Mucosa of gallbladder (tissue), 1 donor: Measurements from ENCODE around the gene TCEAL5. TPM values are rescaled to one million over a fixed set of nuclear protein-coding genes. Genes with fewer than 3 reads are reported as not detected.
"Not testable (repeated sequence)": the region's sequence is repeated elsewhere in the genome, so short reads cannot be mapped to it uniquely, and the experiment has no call there.

Experiments used
- DNase-seq: peaks from one replicate; pipeline ENCODE4 v3.0.0-alpha.2; 2020; ENCODE audit warnings: low spot score
- total RNA-seq: library from RNA; stranded (reverse); gene quantifications from one replicate; pipeline ENCODE4 v1.2.1, GENCODE V29; 2021
- donor health status: DM: no; HTN: no; CAD: no.

The TCEAL5 gene
- total RNA-seq, 1 donor from 2014 or later, result 0.17 TPM

DNA sequence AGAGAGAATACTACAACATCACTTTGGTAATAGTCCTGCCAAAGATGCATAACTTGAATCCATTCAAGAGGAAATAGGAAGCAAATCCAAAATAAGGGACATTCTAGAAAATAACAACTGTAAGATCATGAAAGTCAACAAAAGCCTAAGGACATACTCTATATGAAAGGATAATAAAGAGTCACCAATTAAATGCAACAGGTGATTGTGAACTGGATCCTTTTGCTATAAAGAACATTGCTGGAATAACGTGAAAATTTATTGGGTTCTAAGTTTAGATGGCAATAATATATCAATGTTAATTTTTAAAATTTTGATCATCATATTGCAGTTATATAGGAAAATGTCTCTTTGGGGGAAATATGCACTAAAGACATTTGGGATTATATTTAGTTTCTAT lies 41.7 kb downstream of the TCEAL5 start:
- DNase-seq, result no peak

DNA sequence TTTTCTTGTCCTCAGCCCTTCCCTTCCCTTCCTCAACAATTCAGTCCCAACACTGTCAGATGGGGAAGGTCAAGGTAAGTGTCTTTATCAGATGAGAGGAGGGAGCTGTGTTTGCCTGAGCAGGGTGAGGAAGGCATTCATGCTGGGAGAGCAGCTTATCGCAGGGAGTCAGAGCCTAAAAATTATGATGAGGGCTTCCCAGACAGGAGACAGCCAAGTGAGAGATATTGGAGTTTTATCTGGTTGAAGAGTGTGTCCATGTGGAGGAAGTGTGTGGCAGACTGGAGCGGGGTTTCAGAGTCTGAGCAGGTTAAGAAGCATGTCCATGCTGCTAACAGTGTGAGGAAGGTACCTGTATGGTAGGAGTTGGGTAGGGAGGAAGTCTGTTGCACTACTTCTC lies 43.3 kb downstream of the TCEAL5 start:
- no peak for DNase-seq

DNA sequence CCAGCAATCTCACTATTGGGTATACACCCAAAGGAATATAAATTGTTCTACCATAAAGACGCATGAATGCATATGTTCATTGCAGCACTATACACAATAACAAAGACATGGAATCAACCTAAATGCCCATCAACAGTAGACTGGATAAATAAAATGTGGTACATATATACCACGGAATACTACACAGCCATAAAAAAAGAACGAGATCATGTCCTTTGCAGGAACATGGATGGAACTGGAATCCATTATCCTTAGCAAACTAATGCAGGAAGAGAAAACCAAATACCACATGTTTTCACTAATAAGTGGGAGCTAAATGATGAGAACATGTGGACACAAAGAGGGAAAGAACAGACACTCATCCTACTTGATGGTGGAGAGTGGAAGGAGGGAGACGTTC lies 50.6 kb downstream of the TCEAL5 start:
- DNase-seq, result not testable (repeated sequence)

Other genes starting within 250 kb of the TCEAL5 start
- 3.8 TPM for gene BEX1, start 212.6 kb downstream of the TCEAL5 start, total RNA-seq
- gene NXF3, start 183.6 kb downstream of the TCEAL5 start, total RNA-seq, result 78.1 TPM
- gene BEX4, start 61.6 kb downstream of the TCEAL5 start, total RNA-seq, result 41.9 TPM
- gene TCEAL8, start 21.6 kb downstream of the TCEAL5 start, total RNA-seq, result 52.5 TPM
- 23.6 TPM for gene BEX2, start 34.2 kb upstream of the TCEAL5 start, total RNA-seq
- gene TCEAL7, start 53.5 kb upstream of the TCEAL5 start, total RNA-seq, result 8.1 TPM
- gene TCEAL9, start 79.8 kb upstream of the TCEAL5 start, total RNA-seq, result 28.4 TPM
- gene BEX3, start 99.8 kb upstream of the TCEAL5 start, total RNA-seq, result 96.0 TPM
- gene RAB40A, start 242.7 kb upstream of the TCEAL5 start, total RNA-seq, result 0.92 TPM